ENCODE results near the gene GSX1. TPM values are rescaled to one million over a fixed set of nuclear protein-coding genes. Genes with fewer than 3 reads are reported as not detected.

GSX1 gene
- total and polyA plus RNA-seq, 2 experiments from 2014 or later, result not detected

DNA sequence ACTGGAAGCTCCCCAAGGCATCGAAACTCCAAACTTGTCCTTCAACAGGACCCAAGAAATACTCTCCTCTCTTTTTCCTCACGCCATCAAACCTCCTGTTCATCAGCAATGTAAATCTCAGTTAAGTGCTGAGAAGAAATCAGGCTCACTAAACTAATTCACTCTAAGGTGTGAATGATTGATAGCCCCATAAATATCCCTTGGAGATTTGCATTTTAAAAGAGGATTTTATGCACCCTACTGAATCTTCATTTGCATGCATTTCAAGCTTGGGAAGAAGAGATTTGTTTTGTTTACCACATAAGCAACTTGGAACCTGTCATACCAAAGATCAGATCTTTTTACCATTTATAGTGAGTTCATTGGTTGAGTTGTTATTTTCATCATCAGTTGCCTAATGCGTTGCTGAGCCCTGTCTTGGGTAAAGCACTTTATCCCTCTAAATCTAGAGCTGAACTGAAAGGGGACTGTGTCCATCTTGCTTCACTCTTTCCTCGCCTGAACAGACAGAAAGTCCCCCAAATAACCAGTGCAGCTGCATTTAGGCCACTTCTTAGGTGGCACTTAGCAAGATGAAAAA, 40.2 kb upstream of the GSX1 start:
- H3K27ac ChIP-seq, result no peak overlapping the region
- H3K4me1 ChIP-seq (ENCODE audit: insufficient read depth), result no peaks in the 10 kb centered on the region
- no peak overlapping the region for H2AFZ ChIP-seq
- no peaks in the 10 kb centered on the region for H3K79me2 ChIP-seq
- no peaks in the 10 kb centered on the region for H3K36me3 ChIP-seq (replicated peaks; ENCODE audit: insufficient read depth, low read depth)
- H3K4me2 ChIP-seq, result no peak overlapping the region
- H3K9me2 ChIP-seq (replicated peaks; ENCODE audit: insufficient read depth), result no peaks in the 10 kb centered on the region
- TF ChIP-seq, protein P1, sequence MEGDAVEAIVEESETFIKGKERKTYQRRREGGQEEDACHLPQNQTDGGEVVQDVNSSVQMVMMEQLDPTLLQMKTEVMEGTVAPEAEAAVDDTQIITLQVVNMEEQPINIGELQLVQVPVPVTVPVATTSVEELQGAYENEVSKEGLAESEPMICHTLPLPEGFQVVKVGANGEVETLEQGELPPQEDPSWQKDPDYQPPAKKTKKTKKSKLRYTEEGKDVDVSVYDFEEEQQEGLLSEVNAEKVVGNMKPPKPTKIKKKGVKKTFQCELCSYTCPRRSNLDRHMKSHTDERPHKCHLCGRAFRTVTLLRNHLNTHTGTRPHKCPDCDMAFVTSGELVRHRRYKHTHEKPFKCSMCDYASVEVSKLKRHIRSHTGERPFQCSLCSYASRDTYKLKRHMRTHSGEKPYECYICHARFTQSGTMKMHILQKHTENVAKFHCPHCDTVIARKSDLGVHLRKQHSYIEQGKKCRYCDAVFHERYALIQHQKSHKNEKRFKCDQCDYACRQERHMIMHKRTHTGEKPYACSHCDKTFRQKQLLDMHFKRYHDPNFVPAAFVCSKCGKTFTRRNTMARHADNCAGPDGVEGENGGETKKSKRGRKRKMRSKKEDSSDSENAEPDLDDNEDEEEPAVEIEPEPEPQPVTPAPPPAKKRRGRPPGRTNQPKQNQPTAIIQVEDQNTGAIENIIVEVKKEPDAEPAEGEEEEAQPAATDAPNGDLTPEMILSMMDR (IDR thresholded peaks at IDR 0.05; ENCODE audit: poor library complexity), result no peak
- TF ChIP-seq EZH2phosphoT487 (IDR thresholded peaks at IDR 0.05; ENCODE audit: low read depth, severe bottlenecking, unreplicated experiment), result no peak
- no peak for TF ChIP-seq EZH2 (IDR thresholded peaks at IDR 0.05; ENCODE audit: borderline replicate concordance)
- WGBS (ENCODE audit: low lambda C conversion rate, missing lambda C conversion rate), result 70% methylated on average over 4 of the region's 4 CpGs
- no peak for DNase-seq (ENCODE audit: low spot score)
- H4K20me1 ChIP-seq (ENCODE audit: insufficient read depth, poor library complexity, severe bottlenecking), result no peaks in the 10 kb centered on the region
- H3K4me3 ChIP-seq, result no peak overlapping the region
- no peaks in the 10 kb centered on the region for H3K9me3 ChIP-seq (ENCODE audit: low read depth)
- H3K27me3 ChIP-seq, result peaks cover 3% of the 10 kb centered on the region

DNA sequence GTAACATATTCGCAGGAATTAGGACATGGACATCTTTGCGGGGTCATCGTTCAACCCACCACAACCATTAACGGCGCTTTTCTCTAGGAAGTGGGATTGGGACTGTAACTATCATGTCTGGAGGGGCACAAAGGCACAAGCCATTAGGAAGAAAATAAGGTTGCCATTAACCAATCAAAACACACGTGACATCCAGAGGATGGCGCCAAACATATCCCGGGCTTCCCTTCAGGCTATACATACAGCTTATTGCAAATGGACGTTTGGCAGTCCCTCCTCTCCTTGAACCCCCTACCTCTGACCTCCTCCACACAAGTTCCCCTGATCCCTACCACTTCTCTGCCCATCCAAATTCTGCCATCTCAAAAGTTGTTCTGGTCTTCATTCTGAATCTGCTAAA, 26.6 kb upstream of the GSX1 start:
- no peak for DNase-seq (ENCODE audit: low spot score)
- WGBS (ENCODE audit: low lambda C conversion rate, missing lambda C conversion rate), result 71% methylated on average over 9 of the region's 9 CpGs
- Histone ChIP-seq H3K9me3 (ENCODE audit: low read depth) (no peaks in the 10 kb centered on the region), H3K4me3 (no peak overlapping the region), H3K36me3 (replicated peaks; ENCODE audit: insufficient read depth, low read depth) (no peaks in the 10 kb centered on the region), H3K9me2 (replicated peaks; ENCODE audit: insufficient read depth) (no peaks in the 10 kb centered on the region), H2AFZ (no peak overlapping the region), H3K27ac (no peak overlapping the region), H3K4me2 (no peak overlapping the region), H3K79me2 (no peaks in the 10 kb centered on the region), H3K4me1 (ENCODE audit: insufficient read depth) (no peaks in the 10 kb centered on the region), H3K27me3 (peaks cover 18% of the 10 kb centered on the region), H4K20me1 (ENCODE audit: insufficient read depth, poor library complexity, severe bottlenecking) (no peaks in the 10 kb centered on the region)
- TF ChIP-seq EZH2phosphoT487 (IDR thresholded peaks at IDR 0.05; ENCODE audit: low read depth, severe bottlenecking, unreplicated experiment), result no peak
- TF ChIP-seq, protein P1 (IDR thresholded peaks at IDR 0.05; ENCODE audit: poor library complexity), result no peak
- no peak for TF ChIP-seq EZH2 (IDR thresholded peaks at IDR 0.05; ENCODE audit: borderline replicate concordance)

DNA sequence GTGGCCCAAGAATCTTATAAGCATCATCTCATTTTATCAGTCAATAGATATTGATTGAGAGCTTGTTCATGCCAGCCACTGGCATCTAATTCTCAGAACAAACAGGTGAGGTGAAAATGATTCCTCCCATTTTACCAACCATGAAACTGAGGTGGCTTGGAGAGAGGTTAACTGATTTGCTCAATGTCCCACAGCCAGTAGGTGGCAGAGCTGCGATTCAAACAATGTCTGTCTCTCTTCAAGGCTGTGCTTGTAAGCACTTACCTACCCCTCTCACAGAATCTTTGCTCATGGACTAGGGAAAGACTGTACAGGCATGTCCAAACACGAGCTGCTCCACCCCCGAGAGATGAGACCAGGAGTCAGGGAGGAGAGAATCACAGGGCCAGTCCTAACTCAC, 21.5 kb upstream of the GSX1 start:
- no peaks in the 10 kb centered on the region for H4K20me1 ChIP-seq (ENCODE audit: insufficient read depth, poor library complexity, severe bottlenecking)
- no peaks in the 10 kb centered on the region for H3K9me2 ChIP-seq (replicated peaks; ENCODE audit: insufficient read depth)
- no peaks in the 10 kb centered on the region for H3K4me1 ChIP-seq (ENCODE audit: insufficient read depth)
- peaks cover 10% of the 10 kb centered on the region for H3K27me3 ChIP-seq
- no peak overlapping the region for H2AFZ ChIP-seq
- TF ChIP-seq, protein P1 (IDR thresholded peaks at IDR 0.05; ENCODE audit: poor library complexity), result peak; percentile 43
- TF ChIP-seq EZH2 (IDR thresholded peaks at IDR 0.05; ENCODE audit: borderline replicate concordance), result no peak
- no peak overlapping the region for H3K4me3 ChIP-seq
- no peak overlapping the region for H3K27ac ChIP-seq
- H3K36me3 ChIP-seq (replicated peaks; ENCODE audit: insufficient read depth, low read depth), result no peaks in the 10 kb centered on the region
- H3K79me2 ChIP-seq, result no peaks in the 10 kb centered on the region
- DNase-seq (ENCODE audit: low spot score), result peak; percentile 43
- 20% methylated on average over 3 of the region's 3 CpGs for WGBS (ENCODE audit: low lambda C conversion rate, missing lambda C conversion rate)
- H3K4me2 ChIP-seq, result no peak overlapping the region
- no peaks in the 10 kb centered on the region for H3K9me3 ChIP-seq (ENCODE audit: low read depth)

Data from hepatocyte (in vitro differentiated cells).